Hepatocyte (in vitro differentiated cells): Measurements from ENCODE around the gene NPHP3. TPM values are rescaled to one million over a fixed set of nuclear protein-coding genes. Genes with fewer than 3 reads are reported as not detected.

Experiments
- DNase-seq: peaks from one replicate; pipeline ENCODE4 v3.0.0-alpha.2; 2016; ENCODE audit warnings: low spot score
- H2AFZ ChIP-seq: fragments of 200-600 bp; sonication (generic); 2 replicates; pipeline ENCODE4 v1.6.0; 2016; ENCODE audit warnings: antibody characterized with exemption, mild to moderate bottlenecking
- H3K27ac ChIP-seq: fragments of 200-600 bp; sonication (generic); 2 replicates; pipeline ENCODE4 v1.5.1; 2016; ENCODE audit warnings: mild to moderate bottlenecking
- H3K27me3 ChIP-seq: fragments of 200-600 bp; sonication (generic); 2 replicates; pipeline ENCODE4 v1.6.1; 2016
- H3K36me3 ChIP-seq: fragments of 200-600 bp; sonication (generic); replicated peaks from 2 replicates; pipeline ENCODE4 v1.5.1; 2016; ENCODE audit warnings: low read depth; ENCODE audit not compliant: insufficient read depth
- H3K4me1 ChIP-seq: fragments of 200-600 bp; sonication (generic); 2 replicates; pipeline ENCODE4 v1.5.1; 2016; ENCODE audit warnings: mild to moderate bottlenecking, moderate library complexity; ENCODE audit not compliant: insufficient read depth
- H3K4me2 ChIP-seq: fragments of 200-600 bp; sonication (generic); 2 replicates; pipeline ENCODE4 v1.6.0; 2016
- H3K4me3 ChIP-seq: fragments of 200-600 bp; sonication (generic); 2 replicates; pipeline ENCODE4 v1.5.1; 2016; ENCODE audit warnings: mild to moderate bottlenecking
- H3K79me2 ChIP-seq: fragments of 200-600 bp; sonication (generic); 2 replicates; pipeline ENCODE4 v1.6.0; 2017; ENCODE audit warnings: mild to moderate bottlenecking
- H3K9me2 ChIP-seq: fragments of 200-600 bp; sonication (generic); replicated peaks from 2 replicates; pipeline ENCODE4 v1.6.0; 2017; ENCODE audit warnings: mild to moderate bottlenecking; ENCODE audit not compliant: insufficient read depth
- H3K9me3 ChIP-seq: fragments of 200-600 bp; sonication (generic); 2 replicates; pipeline ENCODE4 v1.5.1; 2016; ENCODE audit warnings: low read depth, mild to moderate bottlenecking
- H4K20me1 ChIP-seq: fragments of 200-600 bp; sonication (generic); 2 replicates; pipeline ENCODE4 v1.6.0; 2016; ENCODE audit warnings: mild to moderate bottlenecking; ENCODE audit not compliant: insufficient read depth, poor library complexity, severe bottlenecking
- CTCF ChIP-seq: fragments of 200-600 bp; sonication (generic); IDR thresholded peaks from 2 replicates; pipeline ENCODE4 v1.5.1; 2016; ENCODE audit warnings: antibody characterized with exemption, mild to moderate bottlenecking; ENCODE audit not compliant: poor library complexity
- EZH2 ChIP-seq: fragments of 200-600 bp; sonication (generic); IDR thresholded peaks from 2 replicates; pipeline ENCODE4 v1.6.1; 2016; ENCODE audit warnings: antibody characterized with exemption, mild to moderate bottlenecking, borderline replicate concordance
- EZH2phosphoT487 ChIP-seq: fragments of 200-600 bp; sonication (generic); IDR thresholded peaks from one replicate; pipeline ENCODE4 v1.6.1; 2018; ENCODE audit warnings: antibody characterized with exemption, mild to moderate bottlenecking, low read depth, moderate library complexity; ENCODE audit not compliant: unreplicated experiment, severe bottlenecking
- whole genome bisulfite sequencing: methylation state at CpG from one replicate; pipeline ENCODE4 v1.1.6; 2016; ENCODE audit warnings: low lambda C conversion rate; ENCODE audit errors: missing lambda C conversion rate; 5-methylcytosine and 5-hydroxymethylcytosine counted together
- polyA plus RNA-seq: library from polyadenylated mRNA; unstranded; fragments of >200 nt; fragmentation: Nextera tagmentation; extraction: Ambion mirVana; gene quantifications from 2 replicates; pipeline ENCODE4 v1.2.1, GENCODE V29; 2016
- total RNA-seq: library from RNA; depleted of rRNA; stranded (reverse); fragments of >200 nt; gene quantifications from 2 replicates; pipeline ENCODE4 v1.2.3, GENCODE V29; 2014

The NPHP3 gene
- total RNA-seq (22.5 and 25.6 TPM in 2 replicates), polyA plus RNA-seq (12.0 and 13.1 TPM in 2 replicates)

GRCh38 chr3:132722165-132723023 lies at the start of gene NPHP3:
NPHP3 (minus strand) TSS chr3:132722409; CDS start chr3:132722355, 54 bp downstream.
- Histone ChIP-seq H4K20me1 (peaks cover 27% of the 10 kb centered on the region), H3K27me3 (no peaks in the 10 kb centered on the region), H2AFZ (peak within 1 kb of the TSS; percentile 92), H3K27ac (peak within 1 kb of the TSS; percentile 99), H3K36me3 (no peaks in the 10 kb centered on the region), H3K4me2 (peak within 1 kb of the TSS; percentile 91), H3K4me1 (peaks cover 23% of the 10 kb centered on the region), H3K4me3 (peak within 1 kb of the TSS; percentile 94), H3K79me2 (peaks cover 32% of the 10 kb centered on the region), H3K9me3 (no peaks in the 10 kb centered on the region), H3K9me2 (no peaks in the 10 kb centered on the region)
- 1% methylated on average over 18 of the region's 96 CpGs for WGBS
- TF ChIP-seq EZH2, result no peak
- TF ChIP-seq CTCF, result no peak
- no peak for TF ChIP-seq EZH2phosphoT487
- DNase-seq, result peak; percentile 99

- Histone ChIP-seq H3K4me1 (no peaks in the 10 kb centered on the region), H3K79me2 (no peaks in the 10 kb centered on the region)
- TF ChIP-seq CTCF, result no peak
- no peak for TF ChIP-seq EZH2phosphoT487
- TF ChIP-seq EZH2, result no peak
Observed at GRCh38 chr3:132758740-132759139, 36.5 kb upstream of the NPHP3 start.

GRCh38 chr3:132756108-132756650 lies 34.0 kb upstream of the NPHP3 start:
- H3K4me3 ChIP-seq, result no peak overlapping the region
- TF ChIP-seq CTCF (no peak), EZH2phosphoT487 (no peak), EZH2 (no peak)
- H3K4me1 ChIP-seq, result no peaks in the 10 kb centered on the region
- no peak overlapping the region for H3K4me2 ChIP-seq
- no peak overlapping the region for H2AFZ ChIP-seq
- H3K79me2 ChIP-seq, result no peaks in the 10 kb centered on the region
- WGBS, result 80% methylated on average over 3 of the region's 3 CpGs
- H3K27ac ChIP-seq, result no peak overlapping the region
- no peaks in the 10 kb centered on the region for H3K9me3 ChIP-seq
- no peaks in the 10 kb centered on the region for H3K36me3 ChIP-seq
- DNase-seq, result no peak
- no peaks in the 10 kb centered on the region for H3K9me2 ChIP-seq
- no peaks in the 10 kb centered on the region for H4K20me1 ChIP-seq
- no peaks in the 10 kb centered on the region for H3K27me3 ChIP-seq

More at GRCh38 chr3:132758740-132759139, 36.5 kb upstream of the NPHP3 start:
- no peaks in the 10 kb centered on the region for H3K27me3 ChIP-seq
- no peaks in the 10 kb centered on the region for H3K9me3 ChIP-seq
- 75% methylated on average over 2 of the region's 2 CpGs for WGBS
- H4K20me1 ChIP-seq, result no peaks in the 10 kb centered on the region
- no peaks in the 10 kb centered on the region for H3K9me2 ChIP-seq
- H3K27ac ChIP-seq, result no peak overlapping the region
- H3K4me2 ChIP-seq, result no peak overlapping the region
- no peak overlapping the region for H3K4me3 ChIP-seq
- no peak overlapping the region for H2AFZ ChIP-seq
- DNase-seq, result no peak
- no peaks in the 10 kb centered on the region for H3K36me3 ChIP-seq
